Cardiac fibroblast (primary cell): ENCODE results near the gene COL6A3.
A peak's percentile ranks its signal among the peaks of the same experiment; 100 is the strongest.

ENCODE experiments used
- DNase-seq, 2 donors: peaks; one replicate each; pipeline versions ENCODE4 v3.0.0 to v3.0.0-alpha.2; 2010; ENCODE audit warnings: low read depth in 2 of 2
- H3K4me3 ChIP-seq, 2 donors: replicated peaks in 1 of 2; 1 replicate in 1 of 2; 2 replicates in 1 of 2; pipeline ENCODE4 v1.5.1; 2011; ENCODE audit warnings: low read depth in 2 of 2, low read length in 2 of 2, mild to moderate bottlenecking in 2 of 2, moderate library complexity in 1 of 2
- TF ChIP-seq, protein P1 (sequence below): IDR thresholded peaks from one replicate; pipeline ENCODE4 v1.5.1; 2011; ENCODE audit warnings: low read depth, mild to moderate bottlenecking, low read length, inconsistent platforms

Gene COL6A3

DNA sequence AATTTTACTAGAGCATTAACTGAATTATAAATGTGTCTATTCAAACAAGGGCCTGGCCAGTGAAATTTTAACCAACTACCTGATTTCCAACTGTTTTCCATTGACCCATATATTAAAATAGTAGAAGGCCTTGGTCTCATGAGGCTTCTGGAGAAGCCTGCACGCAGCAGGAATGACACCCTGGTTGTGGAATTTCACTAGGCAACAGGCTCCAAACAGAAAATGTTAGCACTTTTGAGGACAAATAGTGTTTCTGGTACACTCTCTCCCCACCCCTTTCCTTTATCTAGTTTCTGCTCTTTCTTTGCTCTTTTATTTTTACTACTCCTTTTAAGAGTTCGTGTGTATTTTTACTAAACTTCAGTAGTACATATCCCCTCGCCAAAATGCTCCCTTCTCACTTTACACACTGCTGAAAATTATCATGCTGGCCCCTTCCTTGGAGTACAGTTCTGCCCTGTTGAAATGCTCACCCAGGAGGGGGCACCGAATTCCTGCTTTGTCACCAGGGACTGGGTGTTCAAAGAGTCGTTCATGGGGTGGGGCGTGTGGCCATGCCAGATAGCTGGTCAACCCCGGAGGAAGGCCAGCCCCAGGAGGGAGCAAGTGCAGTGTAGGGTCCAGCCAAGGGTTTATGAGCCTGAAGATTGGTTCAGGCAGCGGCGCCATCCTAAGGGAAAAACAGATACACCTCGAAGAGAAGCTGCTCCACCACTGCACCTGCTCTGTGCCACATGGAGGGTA, 22.1 kb upstream of the COL6A3 start:
- DNase-seq, result peak; percentile 92 to 93
- no peak overlapping the region for H3K4me3 ChIP-seq
- TF ChIP-seq, protein P1, sequence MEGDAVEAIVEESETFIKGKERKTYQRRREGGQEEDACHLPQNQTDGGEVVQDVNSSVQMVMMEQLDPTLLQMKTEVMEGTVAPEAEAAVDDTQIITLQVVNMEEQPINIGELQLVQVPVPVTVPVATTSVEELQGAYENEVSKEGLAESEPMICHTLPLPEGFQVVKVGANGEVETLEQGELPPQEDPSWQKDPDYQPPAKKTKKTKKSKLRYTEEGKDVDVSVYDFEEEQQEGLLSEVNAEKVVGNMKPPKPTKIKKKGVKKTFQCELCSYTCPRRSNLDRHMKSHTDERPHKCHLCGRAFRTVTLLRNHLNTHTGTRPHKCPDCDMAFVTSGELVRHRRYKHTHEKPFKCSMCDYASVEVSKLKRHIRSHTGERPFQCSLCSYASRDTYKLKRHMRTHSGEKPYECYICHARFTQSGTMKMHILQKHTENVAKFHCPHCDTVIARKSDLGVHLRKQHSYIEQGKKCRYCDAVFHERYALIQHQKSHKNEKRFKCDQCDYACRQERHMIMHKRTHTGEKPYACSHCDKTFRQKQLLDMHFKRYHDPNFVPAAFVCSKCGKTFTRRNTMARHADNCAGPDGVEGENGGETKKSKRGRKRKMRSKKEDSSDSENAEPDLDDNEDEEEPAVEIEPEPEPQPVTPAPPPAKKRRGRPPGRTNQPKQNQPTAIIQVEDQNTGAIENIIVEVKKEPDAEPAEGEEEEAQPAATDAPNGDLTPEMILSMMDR, result no peak

DNA sequence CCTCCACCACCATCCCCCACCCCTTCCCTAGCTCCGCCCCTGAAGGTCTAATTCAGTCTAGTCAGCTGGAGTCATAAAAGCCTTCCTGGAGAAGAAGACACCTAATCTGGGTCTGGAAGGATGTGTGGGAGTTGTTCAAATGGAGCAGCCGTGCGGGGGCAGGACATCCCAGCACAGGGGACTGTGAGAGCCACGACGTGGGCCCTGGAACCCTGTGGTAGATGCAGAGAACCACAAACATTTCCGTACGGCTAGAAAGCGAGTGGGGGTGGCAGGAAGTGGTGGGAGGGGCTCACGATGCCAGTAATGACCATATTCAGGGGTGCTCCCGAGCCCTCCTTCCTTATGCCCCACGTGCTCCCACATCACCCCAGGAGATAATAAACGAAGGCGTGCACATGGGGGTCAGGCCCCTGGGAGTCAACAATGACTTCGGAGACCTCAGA, 20.9 kb upstream of the COL6A3 start:
- H3K4me3 ChIP-seq, result no peak overlapping the region
- TF ChIP-seq, protein P1, result no peak
- peak; percentile 81 to 86 for DNase-seq

DNA sequence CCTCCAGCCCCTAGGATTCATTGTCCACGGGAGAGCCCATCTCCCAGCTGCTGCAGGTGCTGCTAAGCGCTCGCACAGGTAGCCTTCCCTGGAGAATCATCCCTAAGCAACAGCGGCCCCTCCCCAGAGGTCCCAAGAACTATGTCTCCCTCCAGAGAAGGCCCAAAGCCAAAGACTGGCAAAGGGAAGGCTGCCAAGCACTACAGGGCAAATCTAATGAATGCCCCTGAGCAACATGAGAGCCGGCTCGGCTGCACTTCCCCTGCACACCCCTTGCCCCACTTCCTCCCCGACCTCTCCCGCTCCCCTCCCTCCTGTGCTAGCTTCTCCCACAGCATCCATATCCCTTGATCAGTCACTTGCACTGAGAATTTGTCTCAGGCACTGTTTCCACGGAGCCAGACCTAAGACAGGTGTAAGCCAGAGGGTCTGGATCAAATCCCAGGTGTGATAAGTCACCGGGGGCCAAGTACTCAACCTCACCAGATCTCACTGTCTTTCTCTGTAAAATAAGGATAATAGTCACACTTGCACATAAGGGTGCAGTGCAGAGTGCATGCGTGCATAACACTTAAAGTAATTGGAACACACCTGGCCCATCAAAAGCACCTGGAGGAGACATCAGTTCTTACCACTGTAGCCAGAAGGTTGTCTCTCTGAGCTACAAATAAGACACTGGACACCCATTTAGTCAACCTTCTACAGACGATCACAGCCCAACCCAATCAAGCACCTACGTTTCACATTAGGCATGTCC, 20.1 kb upstream of the COL6A3 start:
- H3K4me3 ChIP-seq, result no peak overlapping the region
- TF ChIP-seq, protein P1, result no peak
- DNase-seq, result no peak

DNA sequence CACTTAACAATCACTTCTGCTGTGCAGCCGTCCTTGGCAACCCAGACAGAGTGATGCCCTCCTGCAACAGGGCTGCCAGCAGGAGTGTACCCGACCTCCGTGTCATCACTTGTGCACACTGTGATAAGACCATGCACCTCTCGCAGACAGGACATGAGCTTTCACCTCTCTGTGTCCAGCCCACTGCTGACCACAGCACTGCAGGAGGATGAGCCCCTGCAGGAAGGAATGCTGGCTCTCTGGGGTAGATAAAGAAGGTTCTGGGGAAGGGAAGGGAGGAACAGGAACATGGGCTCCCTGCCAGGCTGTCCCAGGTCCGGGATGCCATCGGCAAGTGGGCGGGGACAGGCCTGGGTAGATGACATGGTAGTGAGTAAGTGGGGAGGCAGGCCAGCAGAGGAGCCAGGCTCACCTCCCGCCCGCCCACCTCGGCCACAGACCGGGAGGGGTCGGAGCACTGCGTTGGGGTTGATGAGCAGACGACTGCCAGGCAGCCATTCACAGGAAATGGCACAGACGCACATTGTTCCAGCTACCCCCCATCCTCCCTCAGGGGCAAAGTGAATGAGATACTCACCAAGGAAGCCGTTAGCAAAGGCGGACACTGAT, 18.6 kb upstream of the COL6A3 start:
- TF ChIP-seq, protein P1, result peak; percentile 45
- DNase-seq, result peak; percentile 82 to 97
- H3K4me3 ChIP-seq, result peak overlapping the region in 1 of 2 donors; percentile 1

DNA sequence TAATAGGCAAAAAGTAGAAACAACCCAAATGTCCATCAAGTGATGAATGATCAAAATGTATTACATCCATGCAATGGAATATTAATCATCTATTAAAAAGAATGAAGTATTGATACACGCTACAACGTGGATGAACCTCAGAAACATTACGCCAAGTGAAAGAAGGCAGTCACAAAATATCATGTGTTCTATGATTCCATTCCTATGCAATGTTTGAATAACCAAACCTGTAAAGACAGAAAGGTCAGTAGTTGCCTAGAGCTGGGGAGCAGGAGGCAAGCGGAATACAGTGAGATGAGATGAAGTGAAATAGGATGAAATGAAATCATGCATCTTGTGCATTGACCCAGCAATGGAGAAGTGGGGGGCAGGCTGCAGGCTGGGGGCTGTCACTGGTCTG, 17.9 kb upstream of the COL6A3 start:
- H3K4me3 ChIP-seq, result no peak overlapping the region
- TF ChIP-seq, protein P1, result no peak
- DNase-seq, result peak in 1 of 2 donors; percentile 59

DNA sequence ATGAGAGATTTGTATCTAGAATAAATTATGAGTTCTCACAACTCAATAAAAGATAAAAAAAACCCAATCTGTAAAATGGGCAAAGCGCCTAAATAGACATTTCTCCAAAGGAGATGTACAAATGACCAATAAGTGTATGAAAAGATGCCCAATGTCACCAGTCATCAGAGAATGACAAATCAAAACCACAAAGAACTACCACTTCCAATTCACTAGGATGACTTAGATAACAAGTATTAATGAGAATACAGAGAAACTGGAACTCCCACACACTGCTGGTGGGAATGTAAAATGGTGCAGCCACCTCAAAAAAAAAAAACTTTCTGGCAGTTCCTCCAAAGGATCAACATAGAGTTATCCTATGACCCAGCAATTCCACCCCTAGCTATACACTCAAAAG, 17.4 kb upstream of the COL6A3 start:
- no peak overlapping the region for H3K4me3 ChIP-seq
- DNase-seq, result peak in 1 of 2 donors; percentile 95
- TF ChIP-seq, protein P1, result no peak
